Stimulated activated CD4-positive, alpha-beta T cell treated with anti-CD3 and anti-CD28 coated beads, Interleukin-1b, Interleukin-23, amount 100 ng/mL, for 48 hours (primary cell): Measurements from ENCODE around the gene TMCC1.
"Not testable (repeated sequence)": the region's sequence is repeated elsewhere in the genome, so short reads cannot be mapped to it uniquely, and the experiment has no call there.

Experiments
- DNase-seq: peaks from one replicate; pipeline ENCODE4 v3.0.0-alpha.2; 2020

TMCC1 gene

DNA sequence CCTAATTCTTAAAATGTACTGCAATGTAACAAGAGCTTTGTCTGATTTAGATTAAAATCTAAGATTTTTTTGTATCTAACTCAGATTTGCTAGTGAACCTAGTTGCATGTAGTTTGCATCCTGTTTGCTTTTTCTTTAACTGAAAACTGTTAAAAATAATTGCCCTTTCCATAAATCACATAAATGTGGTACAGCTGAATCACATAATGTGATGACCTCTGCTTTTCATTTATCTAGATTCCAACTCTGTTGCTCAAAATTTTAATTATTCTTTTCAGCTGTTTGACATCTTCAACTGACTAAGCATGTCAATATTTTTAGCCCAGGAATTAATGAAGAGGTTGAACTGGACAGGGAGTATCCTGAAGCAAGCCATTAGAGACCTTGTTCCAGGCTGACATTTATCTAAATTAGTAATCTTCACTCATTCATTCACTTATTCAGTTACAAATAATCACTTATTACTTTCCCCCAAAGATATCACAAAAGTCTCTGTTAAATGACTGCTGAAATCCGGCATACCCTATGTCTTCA is 185.1 kb downstream of the TMCC1 start:
- no peak for DNase-seq

DNA sequence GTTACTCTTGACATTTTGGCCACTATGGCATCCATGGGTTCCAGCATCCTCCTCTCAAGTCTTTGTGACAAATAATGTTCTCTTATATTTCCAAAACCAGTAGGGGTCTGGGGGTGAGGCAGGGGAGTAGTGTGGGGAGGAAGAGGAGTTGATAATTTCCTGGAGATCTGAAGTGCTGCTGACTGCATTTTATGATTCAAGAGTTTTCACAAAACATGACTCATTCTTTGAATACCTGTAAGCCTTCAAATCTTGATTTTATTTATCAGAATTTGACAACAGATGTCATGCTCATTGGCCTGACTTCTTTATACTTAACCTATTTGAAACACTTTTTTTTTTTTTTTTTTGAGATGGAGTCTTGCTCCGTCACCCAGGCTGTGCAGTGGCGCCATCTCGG is 188.2 kb downstream of the TMCC1 start:
- no peak for DNase-seq

DNA sequence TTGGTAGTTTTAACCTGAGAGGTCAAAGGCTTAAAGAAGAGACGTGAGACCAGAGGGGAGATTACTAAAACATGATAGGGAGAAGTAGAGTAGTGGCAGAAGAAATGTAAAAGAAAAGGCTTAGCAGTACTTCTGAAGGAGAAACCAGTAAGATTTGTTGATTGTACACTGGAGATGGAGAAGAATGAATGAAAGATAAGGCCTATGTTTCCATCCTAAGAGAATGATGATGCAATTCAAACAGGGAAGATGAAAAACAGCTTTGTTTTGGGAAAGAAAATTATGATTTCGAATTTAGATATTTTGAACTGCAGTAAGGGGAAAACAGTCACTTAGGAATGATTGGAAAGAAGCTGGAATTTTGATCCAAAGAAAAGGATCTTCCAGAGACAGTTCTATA is 189.6 kb downstream of the TMCC1 start:
- DNase-seq: no peak

DNA sequence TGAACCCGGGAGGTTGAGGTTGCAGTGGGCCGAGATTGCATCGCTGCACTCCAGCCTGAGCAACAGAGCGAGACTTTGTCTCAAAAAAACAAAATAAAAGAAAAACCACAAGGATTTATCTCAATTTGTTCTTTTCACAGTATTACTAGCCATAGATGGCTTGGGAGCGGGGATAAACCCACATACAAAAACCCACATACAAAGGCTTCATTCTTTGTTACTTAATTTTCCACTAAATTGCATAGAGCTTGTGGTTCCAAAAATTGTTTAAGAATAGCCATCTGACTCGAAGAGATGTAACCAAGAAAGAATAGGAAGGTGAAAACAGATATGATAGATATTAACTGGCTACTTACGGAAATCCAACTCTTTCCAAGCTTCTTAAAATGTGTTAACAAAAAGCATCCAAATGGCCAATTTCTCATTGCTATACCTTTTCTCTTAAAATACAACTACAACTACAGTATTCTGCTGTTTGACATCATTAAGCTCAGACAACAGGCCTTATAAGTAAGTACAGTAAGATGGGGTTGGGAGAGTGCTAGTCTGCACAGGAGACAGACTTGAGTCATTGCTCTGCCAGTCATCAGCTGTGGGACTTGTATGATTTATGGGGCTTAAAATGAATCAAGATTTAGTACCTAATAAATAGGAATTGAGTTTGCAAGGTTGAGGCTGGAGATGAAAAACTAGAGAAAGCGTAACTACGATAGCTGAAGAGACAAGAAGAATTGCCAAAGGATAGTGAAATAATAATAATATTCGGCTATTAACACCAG is 190.4 kb downstream of the TMCC1 start:
- no peak for DNase-seq

DNA sequence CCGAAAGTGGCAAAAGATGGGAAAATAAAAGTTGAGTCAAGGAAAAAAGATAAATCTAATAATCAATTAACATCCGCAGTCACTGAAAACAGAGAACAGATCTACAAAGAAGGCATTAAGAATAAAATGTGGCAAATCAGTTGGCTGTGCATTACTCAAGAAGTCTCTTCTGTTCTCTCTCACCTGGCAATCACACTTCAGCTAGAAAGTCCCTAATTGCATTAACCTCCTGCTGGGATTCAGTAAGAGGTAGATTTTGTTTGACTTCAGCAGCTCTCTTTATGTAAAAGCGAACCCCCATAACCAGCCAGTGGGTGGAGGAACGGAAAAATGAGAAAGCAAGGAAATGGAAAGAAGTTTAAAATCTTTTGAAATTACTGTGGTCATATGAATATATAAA is 192.3 kb downstream of the TMCC1 start:
- no peak for DNase-seq

DNA sequence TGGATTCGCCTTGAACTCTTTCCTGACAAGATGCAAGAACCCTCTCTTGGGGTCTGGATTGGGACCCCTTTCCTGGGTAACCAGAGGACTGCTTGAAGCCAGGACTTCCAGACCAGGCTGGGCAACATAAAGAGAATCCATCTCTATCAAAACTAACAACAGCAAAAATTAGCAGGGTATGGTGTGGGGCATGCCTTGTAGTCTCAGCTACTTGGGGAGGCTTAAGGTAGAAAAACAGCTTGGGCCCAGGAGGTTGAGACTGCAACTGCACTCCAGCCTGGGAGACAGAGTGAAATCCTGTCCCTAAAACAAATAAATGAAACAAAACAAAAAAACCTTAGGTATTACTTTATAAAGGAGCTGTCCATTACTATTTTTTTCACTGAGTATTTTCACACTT is 193.9 kb downstream of the TMCC1 start:
- DNase-seq: no peak

DNA sequence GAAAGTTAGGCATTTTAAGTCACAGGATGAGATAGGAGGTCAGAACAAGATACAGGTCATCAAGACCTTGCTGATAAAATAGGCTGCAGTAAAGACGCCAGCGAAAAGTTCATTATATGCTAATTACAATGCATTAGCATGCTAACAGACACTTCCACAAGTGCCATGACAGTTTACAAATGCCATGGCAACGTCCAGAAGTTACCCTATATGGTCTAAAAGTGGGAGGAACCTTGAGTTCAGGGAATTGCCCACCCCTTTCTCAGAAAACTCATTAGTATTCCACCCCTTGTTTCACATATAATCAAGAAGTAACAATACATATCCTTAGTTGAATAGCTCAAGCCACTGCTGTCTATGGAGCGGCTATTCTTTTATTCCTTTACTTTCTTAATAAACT is 194.3 kb downstream of the TMCC1 start:
- DNase-seq: no peak

DNA sequence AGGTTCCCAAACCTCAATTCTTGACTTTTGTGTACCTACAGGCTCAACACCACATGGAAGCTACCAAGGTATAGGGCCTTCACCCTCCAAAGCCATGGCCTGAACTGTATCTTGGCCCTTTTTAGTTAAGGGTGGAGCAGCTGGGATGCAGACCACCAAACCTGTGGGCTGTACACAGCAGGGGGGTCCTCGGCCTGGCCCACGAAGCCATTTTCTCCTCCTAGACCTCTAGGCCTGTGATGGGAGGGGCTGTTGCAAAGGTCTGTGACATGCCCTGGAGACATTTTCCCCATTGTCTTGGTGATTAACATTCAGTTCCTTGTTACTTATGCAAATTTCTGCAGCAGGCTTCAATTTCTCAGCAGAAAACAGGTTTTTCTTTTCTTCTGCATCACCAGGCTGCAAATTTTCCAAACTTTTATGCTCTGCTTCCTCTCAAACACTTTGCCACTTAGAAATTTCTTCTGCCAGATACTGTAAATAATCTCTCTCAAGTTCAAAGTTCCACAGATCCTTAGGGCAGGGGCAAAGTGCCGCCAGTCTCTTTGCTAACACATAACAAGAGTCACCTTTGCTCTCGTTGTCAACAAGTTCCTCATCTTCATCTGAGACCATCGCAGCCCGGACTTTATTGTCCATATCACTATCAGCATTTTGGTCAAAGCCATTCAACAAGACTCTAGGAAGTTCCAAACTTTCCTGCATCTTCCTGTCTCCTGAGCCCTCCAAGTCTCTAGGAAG is 196.1 kb downstream of the TMCC1 start:
- no peak for DNase-seq

DNA sequence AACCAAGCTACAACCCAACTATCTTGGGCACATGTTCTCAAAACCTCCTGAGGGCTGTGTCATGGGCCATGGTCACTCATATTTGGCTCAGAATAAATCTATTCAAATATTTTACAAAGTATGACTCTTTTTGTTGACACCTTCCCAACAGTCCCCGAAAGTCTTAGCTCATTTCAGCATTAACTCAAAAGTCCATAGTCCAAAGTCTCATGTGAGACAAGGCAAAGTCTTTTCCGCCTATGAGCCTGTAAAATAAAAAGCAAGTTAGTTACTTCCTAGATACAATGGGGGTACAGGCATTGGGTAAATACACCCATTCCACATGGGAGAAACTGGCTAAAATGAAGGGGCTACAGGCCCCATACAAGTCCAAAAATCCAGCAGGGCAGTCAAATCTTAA is 197.1 kb downstream of the TMCC1 start:
- not testable (repeated sequence) for DNase-seq

DNA sequence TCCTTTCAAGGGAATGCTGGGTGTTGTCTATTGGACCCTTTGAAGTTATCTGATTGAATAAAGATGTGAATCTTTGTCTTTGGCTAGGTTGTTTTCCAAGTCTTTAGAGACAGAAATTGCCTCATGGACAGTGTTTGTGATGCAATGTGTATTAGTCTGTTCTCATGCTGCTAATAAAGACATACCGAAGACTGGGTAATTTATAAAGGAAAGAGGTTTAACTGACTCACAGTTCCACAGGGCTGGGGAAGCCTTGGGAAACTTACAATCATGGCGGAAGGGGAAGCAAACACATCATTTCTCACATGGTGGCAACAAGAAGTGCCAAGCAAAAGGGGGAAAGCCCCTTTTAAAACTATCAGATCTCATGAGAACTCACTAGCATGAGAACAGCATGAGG is 198.3 kb downstream of the TMCC1 start:
- no peak for DNase-seq

DNA sequence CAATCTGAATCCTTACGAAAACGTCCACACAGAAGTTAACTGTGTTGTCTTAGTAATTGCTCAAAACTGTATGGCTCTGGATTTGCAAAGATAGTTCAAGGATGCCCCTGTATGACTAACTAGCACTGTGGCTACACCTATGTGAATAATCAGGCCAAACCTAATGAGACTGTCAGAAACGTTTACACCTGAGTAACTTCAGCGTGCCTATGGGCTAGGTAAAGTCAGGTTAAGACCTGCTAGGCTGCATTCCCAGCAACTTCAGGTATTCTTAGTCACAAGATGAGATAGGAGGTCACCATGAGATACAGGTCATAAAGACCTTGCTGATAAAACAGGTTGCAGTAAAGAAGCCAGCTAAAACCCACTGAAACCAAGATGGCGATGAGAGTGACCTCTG is 199.3 kb downstream of the TMCC1 start:
- DNase-seq: no peak

DNA sequence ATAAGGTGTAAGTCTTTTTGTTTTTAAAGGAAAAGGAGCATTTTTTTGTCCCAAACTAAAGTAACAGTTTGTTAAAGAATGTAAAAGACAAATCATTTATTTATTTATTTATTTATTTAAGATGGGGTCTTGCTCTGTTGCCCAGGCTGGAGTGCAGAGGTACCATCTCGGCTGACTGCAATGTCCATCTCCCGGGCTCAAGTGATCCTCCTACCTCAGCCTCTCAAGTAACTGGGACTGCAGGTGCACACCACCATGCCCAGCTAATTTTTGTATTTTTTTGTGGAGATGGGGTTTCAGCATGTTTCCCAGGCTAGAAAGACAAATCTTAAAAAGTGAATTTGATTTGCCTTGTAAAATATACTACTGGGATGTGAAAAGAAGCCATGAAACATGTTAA is 200.8 kb downstream of the TMCC1 start:
- no peak for DNase-seq

DNA sequence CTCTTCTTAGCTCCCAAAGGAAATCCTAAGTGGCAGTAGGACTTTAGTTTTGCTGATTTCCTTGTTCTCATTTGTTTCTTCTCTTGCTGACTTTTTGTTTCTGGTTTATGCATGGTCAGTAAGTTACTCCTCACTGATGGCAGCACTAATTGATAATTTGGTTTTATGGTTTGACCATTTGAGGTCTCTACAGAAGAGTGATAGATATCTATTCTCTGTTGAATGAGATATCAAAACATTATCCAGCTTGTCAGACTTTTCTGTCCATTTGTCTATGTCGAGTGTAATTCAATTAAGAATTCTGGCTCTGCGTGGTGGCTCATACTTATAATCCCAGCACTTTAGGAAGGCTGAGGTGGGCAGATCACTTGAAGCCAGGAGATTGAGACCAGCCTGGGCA is 202.5 kb downstream of the TMCC1 start:
- no peak for DNase-seq

DNA sequence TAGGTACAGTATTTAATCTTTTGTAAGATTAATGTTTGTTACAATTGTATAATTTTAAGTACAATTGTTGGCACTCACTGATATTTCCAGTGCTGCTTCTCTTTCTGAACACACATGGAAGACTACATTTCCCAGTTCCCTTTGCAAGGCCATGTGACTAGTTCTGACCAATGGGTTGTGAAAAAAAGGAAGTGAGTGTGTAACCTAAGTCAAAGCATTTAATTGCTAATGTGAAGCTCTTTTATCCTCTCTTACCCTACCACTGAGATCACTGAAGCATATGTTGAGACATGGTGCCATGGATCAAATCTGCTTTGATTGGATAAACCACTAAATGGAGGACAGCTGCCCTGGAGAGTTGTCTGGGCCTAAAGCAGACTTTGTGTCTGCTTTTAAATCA is 203.1 kb downstream of the TMCC1 start:
- no peak for DNase-seq

DNA sequence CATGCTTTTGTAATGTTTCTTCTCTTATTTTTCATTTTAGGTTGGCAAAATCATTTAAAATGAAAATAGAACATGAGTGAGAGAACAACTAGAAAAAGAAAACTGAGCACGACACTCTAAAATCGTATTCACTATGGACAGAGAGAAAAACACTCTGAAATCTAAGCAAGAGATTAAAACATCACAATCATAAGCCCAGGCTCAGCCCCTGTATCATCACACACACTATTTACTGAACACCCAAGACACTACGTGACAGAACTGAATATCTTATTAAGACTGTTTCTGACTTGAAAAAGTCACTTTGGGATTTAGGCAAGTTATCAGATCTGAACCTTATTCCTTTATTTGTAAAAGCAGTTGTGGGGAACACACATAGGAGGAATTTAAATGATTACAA is 204.5 kb downstream of the TMCC1 start:
- no peak for DNase-seq

DNA sequence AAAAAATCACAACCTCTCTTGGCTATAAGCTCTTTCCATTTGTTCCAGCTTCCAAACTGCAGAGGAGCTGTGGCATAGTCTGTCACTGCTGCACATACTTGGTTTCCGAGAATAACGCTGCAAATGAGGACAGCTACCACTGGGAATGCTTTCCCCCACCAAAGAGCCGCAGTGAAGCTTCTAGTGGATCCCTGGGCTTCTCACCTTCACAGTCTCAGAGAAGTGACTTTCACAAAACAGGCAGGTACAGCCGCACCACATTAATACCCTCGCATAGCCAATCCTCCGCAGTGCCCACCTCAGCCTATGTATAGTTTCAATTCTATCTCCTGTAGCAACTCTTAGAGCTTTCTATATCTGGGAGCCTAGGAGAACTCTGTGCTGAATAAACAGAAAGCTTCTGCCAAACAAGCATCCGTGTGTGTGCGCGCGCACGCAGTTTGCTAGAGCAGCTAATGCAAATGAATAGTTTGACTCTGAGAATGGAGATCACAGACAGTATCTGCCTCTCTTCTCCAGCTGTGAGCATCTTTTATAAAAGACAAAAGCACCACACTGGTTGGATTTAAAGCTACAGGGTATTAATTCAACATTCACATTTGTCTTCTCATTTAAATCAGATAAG is 205.1 kb downstream of the TMCC1 start:
- DNase-seq: no peak

DNA sequence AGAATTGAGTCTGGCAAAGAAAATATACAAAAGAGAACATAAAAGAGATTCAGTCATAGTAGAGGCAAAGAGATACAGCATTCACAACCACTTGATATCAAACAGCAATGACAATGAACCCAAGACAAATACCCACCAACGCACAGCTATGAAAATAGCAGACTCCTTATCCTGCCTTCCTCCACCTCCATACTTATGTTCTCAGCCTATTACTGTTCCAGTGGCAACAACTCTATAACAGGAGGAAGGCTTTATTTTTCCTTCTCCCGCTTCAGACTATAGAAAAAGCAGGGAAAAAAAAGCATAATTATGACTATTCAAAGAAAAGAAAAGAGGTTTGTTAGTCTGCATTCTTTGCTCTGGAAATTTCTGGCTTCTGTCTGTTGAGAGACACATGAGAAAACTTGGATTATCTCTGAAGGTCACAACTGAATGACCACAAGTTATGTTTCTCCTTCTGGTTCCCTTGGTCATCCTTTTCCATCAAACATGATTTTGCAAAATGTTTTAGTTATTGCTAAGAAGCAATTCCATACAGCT is 205.9 kb downstream of the TMCC1 start:
- no peak for DNase-seq

DNA sequence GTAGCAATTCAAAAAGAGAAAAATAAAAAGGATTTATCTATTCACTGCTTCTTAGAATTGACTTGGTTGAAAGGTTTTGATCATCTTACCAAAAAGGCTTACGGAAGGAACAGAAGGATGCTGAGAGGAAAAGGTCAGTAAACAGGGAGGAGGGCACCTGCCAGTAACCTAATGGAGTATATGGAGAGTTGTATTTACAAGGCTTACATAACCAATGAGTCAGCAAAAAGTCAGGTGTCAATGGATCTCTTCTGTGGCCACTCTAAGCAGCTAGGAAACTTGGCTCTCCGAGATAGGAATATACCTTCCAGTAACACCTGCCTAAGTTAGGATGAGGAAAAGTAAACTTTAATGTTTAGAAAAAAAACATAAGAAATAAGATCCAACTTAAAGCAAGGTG is 206.6 kb downstream of the TMCC1 start:
- DNase-seq: no peak

DNA sequence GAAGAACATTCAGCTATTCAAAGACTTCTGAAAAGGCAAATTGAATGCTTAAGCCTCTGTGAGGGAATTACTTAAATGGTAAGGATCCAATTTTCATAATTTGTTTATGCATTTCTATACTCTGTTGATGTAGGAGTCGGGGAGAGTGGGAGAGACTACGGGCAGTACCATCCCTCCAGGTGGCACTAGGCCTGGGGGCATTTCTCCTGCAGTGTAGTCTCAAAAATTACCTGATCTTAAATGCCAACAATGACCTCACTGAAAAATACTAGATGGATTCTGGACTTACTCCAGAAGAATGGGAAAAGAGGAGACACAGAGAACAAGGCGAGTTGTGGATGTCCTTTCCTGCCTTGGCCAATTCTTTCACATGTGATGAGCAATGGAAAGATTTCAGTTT is 209.2 kb downstream of the TMCC1 start:
- no peak for DNase-seq

DNA sequence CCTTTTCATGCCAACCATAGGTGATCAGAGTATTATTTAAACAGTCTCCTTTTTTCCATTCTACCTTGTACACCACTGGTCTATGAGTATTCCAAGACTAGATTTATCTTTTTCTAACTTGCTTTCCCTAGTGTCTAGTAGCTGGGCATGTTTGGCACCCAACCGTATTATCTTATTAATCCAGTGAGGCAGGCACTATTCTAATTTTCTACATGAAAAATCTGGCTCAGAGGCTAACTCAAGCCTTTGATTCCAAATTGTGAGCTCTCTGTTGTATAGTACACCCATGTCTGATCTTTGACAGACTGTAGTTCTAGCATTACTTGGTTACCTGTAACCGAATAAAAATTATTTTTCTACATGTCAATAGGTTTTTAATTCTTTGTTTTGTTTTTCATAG is 210.3 kb downstream of the TMCC1 start:
- DNase-seq: no peak

DNA sequence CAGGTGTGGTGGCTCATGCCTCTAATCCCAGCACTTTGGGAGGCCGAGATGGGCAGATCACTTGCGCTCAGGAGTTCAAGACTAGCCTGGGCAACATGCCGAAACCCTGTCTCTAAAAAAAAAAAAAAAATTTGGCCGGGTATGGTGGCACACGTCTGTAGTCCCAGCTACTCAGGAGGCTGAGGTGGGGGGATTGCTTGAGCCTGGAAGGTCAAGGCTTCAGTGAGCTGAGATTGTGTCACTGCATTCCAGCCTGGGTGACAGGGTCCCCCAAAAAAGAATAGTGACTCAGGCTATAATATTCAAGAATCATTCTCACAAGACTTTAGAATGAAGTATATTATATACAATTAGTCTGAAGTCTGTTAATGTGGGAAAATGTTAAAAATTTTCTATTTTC is 216.5 kb downstream of the TMCC1 start:
- no peak for DNase-seq

DNA sequence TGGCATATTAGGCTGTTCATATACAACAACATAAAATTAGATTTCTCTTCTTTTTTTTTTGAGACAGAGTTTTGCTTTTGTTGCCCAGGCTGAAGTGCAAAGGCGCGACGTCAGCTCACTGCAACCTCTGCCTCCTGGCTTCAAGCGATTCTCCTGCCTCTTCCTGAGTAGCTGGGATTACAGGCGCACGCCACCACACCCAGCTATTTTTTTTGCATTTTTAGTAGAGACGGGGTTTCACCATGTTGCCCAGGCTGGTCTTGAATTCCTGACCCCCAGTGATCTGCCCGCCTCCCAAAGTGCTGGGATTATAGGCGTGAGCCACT is 218.8 kb downstream of the TMCC1 start:
- not testable (repeated sequence) for DNase-seq

DNA sequence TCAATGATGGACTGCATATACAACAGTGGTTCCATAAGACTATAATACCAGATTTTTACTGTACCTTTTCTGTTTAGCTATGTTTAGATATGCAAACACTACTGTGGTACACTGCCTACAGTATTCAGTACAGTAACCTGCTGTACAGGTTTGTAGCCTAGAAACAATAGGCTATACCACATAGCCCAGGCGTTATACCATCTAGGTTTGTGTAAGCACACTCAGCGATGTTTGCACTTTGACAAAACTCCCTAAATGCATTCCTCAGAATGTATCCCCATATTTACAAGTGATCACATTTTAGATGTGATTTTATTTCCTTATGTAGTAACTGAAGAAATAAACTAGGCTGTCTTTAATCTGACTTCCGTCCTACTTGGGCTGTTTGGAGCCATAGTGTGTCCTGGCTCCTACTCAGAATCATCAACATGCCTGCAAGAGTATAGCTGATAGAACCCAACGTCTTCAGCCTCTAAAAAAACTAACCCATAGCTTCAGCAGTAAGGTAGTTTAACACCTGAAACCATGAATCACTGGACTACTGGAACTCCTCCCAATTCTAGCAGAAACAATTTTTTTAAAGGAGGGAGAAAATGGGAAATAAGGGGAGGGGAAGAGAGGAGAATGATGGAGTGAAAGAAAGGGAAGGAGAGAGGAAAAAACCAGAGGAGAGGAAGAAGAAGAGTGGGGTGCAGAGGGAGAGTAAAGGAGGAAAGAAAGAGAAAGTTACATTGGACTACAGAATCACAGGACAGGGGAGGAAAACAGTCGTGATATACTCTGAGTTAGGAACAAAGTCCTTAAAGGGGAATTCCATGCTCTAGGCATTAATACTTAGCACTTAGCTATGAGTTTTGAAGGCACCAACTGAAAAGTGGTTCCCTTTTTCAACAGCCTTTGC is 219.4 kb downstream of the TMCC1 start:
- DNase-seq: no peak
